GM23338 (cell line): ENCODE data around the gene CBY3. TPM values are rescaled to one million over a fixed set of nuclear protein-coding genes. Genes with fewer than 3 reads are reported as not detected.

Experiments
- ATAC-seq: fragments of 200-7000 bp; cut with Tn5 transposase; 3 replicates; pipeline ENCODE4 v1.9.1; 2020
- DNase-seq: peaks from one replicate; pipeline ENCODE4 v3.0.0-alpha.2; 2015; ENCODE audit warnings: low spot score
- H2AFZ ChIP-seq: fragments of 200-600 bp; sonication (generic); 2 replicates; pipeline ENCODE4 v1.8.0; 2016; ENCODE audit warnings: antibody characterized with exemption, mild to moderate bottlenecking, moderate library complexity
- H3F3A ChIP-seq: fragments of 200-600 bp; sonication (generic); replicated peaks from 2 replicates; pipeline ENCODE4 v1.8.0; 2017; ENCODE audit warnings: antibody characterized with exemption, mixed run types, low read depth
- H3K27ac ChIP-seq: fragments of 200-600 bp; sonication (generic); 2 replicates; pipeline ENCODE4 v1.6.1; 2016; ENCODE audit warnings: low read depth
- H3K27me3 ChIP-seq: fragments of 200-600 bp; sonication (generic); 2 replicates; pipeline ENCODE4 v1.8.0; 2016; ENCODE audit warnings: mild to moderate bottlenecking, mixed run types, moderate library complexity; ENCODE audit not compliant: insufficient read depth
- H3K36me3 ChIP-seq: fragments of 200-600 bp; sonication (generic); 2 replicates; pipeline ENCODE4 v1.8.0; 2016; ENCODE audit warnings: mild to moderate bottlenecking; ENCODE audit not compliant: insufficient read depth
- H3K4me1 ChIP-seq: fragments of 200-600 bp; sonication (generic); 2 replicates; pipeline ENCODE4 v1.8.0; 2016; ENCODE audit warnings: mild to moderate bottlenecking, moderate library complexity; ENCODE audit not compliant: insufficient read depth
- H3K4me2 ChIP-seq: fragments of 200-600 bp; sonication (generic); 2 replicates; pipeline ENCODE4 v1.7.1; 2017; ENCODE audit warnings: mixed run types
- H3K4me3 ChIP-seq: fragments of 200-600 bp; sonication (generic); 2 replicates; pipeline ENCODE4 v1.6.1; 2016; ENCODE audit warnings: mixed run types
- H3K79me2 ChIP-seq: fragments of 200-600 bp; sonication (generic); replicated peaks from 2 replicates; pipeline ENCODE4 v1.8.0; 2017; ENCODE audit warnings: mild to moderate bottlenecking; ENCODE audit not compliant: insufficient read depth
- H3K9me2 ChIP-seq: fragments of 200-600 bp; sonication (generic); 2 replicates; pipeline ENCODE4 v1.8.0; 2017; ENCODE audit not compliant: insufficient read depth
- H4K20me1 ChIP-seq: fragments of 200-600 bp; sonication (generic); replicated peaks from 2 replicates; pipeline ENCODE4 v1.8.0; 2017; ENCODE audit warnings: mild to moderate bottlenecking; ENCODE audit not compliant: insufficient read depth
- H3K27ac Mint-ChIP-seq: 2 replicates; pipeline ENCODE4 v1.8.0; 2020; ENCODE audit warnings: inconsistent platforms, mild to moderate bottlenecking, moderate library complexity, mixed read lengths
- H3K27me3 Mint-ChIP-seq: 3 replicates; pipeline ENCODE4 v1.8.0; 2022; ENCODE audit warnings: low read depth, mild to moderate bottlenecking, moderate library complexity, mixed read lengths, inconsistent platforms; ENCODE audit not compliant: insufficient read depth, poor library complexity
- H3K36me3 Mint-ChIP-seq: 3 replicates; pipeline ENCODE4 v1.8.0; 2021; ENCODE audit warnings: low read depth, mild to moderate bottlenecking, inconsistent platforms, moderate library complexity, mixed read lengths
- H3K4me1 Mint-ChIP-seq: 3 replicates; pipeline ENCODE4 v1.8.0; 2020; ENCODE audit warnings: mild to moderate bottlenecking, inconsistent platforms, mixed read lengths
- H3K4me3 Mint-ChIP-seq: 3 replicates; pipeline ENCODE4 v1.8.0; 2021; ENCODE audit warnings: moderate library complexity, mild to moderate bottlenecking, inconsistent platforms, mixed read lengths
- H3K9me3 Mint-ChIP-seq: 3 replicates; pipeline ENCODE4 v1.8.0; 2020; ENCODE audit warnings: moderate library complexity, mild to moderate bottlenecking, inconsistent platforms, mixed read lengths
- CREB1 ChIP-seq: fragments of 250-450 bp; sonication (Bioruptor Pico); IDR thresholded peaks from 2 replicates; pipeline ENCODE4 v1.5.0; 2020; ENCODE audit warnings: low read depth, mild to moderate bottlenecking, moderate library complexity
- CTCF ChIP-seq, 2 experiments: fragments of 200-600 bp in 1 of 2; sonication (generic) in 1 of 2; conservative IDR thresholded peaks; 2 replicates each; pipeline versions ENCODE4 v1.5.1 to v1.6.1; 2016 to 2017; ENCODE audit warnings: antibody characterized with exemption in 2 of 2, low read depth in 2 of 2, mild to moderate bottlenecking in 2 of 2, moderate library complexity in 1 of 2
- ETS1 ChIP-seq: IDR thresholded peaks from 2 replicates; pipeline ENCODE4 v1.6.1; 2016; ENCODE audit warnings: antibody characterized with exemption
- EZH2 ChIP-seq: fragments of 200-600 bp; sonication (generic); IDR thresholded peaks from one replicate; pipeline ENCODE4 v1.8.0; 2017; ENCODE audit warnings: antibody characterized with exemption, mild to moderate bottlenecking, low read depth; ENCODE audit not compliant: unreplicated experiment
- EZH2phosphoT487 ChIP-seq: fragments of 200-600 bp; sonication (generic); IDR thresholded peaks from one replicate; pipeline ENCODE4 v1.8.1; 2018; ENCODE audit warnings: antibody characterized with exemption; ENCODE audit not compliant: unreplicated experiment
- JUNB ChIP-seq: IDR thresholded peaks from one replicate; pipeline ENCODE4 v1.6.1; 2016; ENCODE audit warnings: antibody characterized with exemption; ENCODE audit not compliant: unreplicated experiment
- NANOG ChIP-seq: IDR thresholded peaks from 2 replicates; pipeline ENCODE4 v1.6.1; 2016; ENCODE audit warnings: antibody characterized with exemption, borderline replicate concordance
- POLR2AphosphoS5 ChIP-seq: IDR thresholded peaks from 2 replicates; pipeline ENCODE4 v1.6.1; 2016; ENCODE audit warnings: antibody characterized with exemption, low read depth
- REST ChIP-seq: IDR thresholded peaks from one replicate; pipeline ENCODE4 v1.6.1; 2018; ENCODE audit warnings: antibody characterized with exemption; ENCODE audit not compliant: unreplicated experiment
- STAT1 ChIP-seq: IDR thresholded peaks from one replicate; pipeline ENCODE4 v1.6.1; 2016; ENCODE audit warnings: antibody characterized with exemption; ENCODE audit not compliant: unreplicated experiment
- ZNF114 ChIP-seq: fragments of 250-450 bp; sonication (Bioruptor Pico); IDR thresholded peaks from 2 replicates; pipeline ENCODE4 v1.5.0; 2020; ENCODE audit warnings: mild to moderate bottlenecking, moderate library complexity
- ZNF331 ChIP-seq: fragments of 250-450 bp; sonication (Bioruptor Pico); IDR thresholded peaks from 2 replicates; pipeline ENCODE4 v1.5.0; 2020; ENCODE audit warnings: low read depth, mild to moderate bottlenecking, moderate library complexity
- polyA plus RNA-seq: library from polyadenylated mRNA; unstranded; fragments of >200 nt; fragmentation: Nextera tagmentation; extraction: Ambion mirVana; gene quantifications from 2 replicates; pipeline ENCODE4 v1.2.1, GENCODE V29; 2016
- total RNA-seq: library from RNA; depleted of rRNA; stranded (reverse); fragments of >200 nt; shearing (Covaris generic); gene quantifications from 2 replicates; pipeline ENCODE4 v1.2.3, GENCODE V29; 2014

Gene CBY3
- total and polyA plus RNA-seq, 2 experiments from 2014 or later, result 0.37 to 0.52 TPM

- ATAC-seq, result no peak
- Histone ChIP-seq H3K4me2 (no peak overlapping the region), H3K36me3 (peaks cover 47% of the 10 kb centered on the region), H3K4me1 (peaks cover 10% of the 10 kb centered on the region; the same call in 1 of the 2 replicates), H3K4me3 (no peak overlapping the region), H3F3A (peaks cover 42% of the 10 kb centered on the region), H2AFZ (no peak overlapping the region), H3K9me2 (no peaks in the 10 kb centered on the region), H4K20me1 (peaks cover 16% of the 10 kb centered on the region), H3K27ac (peak overlapping the region; percentile 15; the same call in 1 of the 2 replicates), H3K79me2 (peaks cover 14% of the 10 kb centered on the region), H3K27me3 (no peaks in the 10 kb centered on the region)
- peaks cover 63% of the 10 kb centered on the region for H3K36me3 Mint-ChIP-seq
- peaks cover 13% of the 10 kb centered on the region for H3K27me3 Mint-ChIP-seq
- no peak for DNase-seq
- H3K9me3 Mint-ChIP-seq, result no peaks in the 10 kb centered on the region
- peaks cover 16% of the 10 kb centered on the region for H3K4me1 Mint-ChIP-seq
- TF ChIP-seq POLR2AphosphoS5 (no peak), EZH2phosphoT487 (no peak)
- H3K4me3 Mint-ChIP-seq, result no peak overlapping the region
- no peak overlapping the region for H3K27ac Mint-ChIP-seq
These were observed 48.9 kb upstream of the CBY3 start for GRCh38 chr5:179729727-179730126.

GRCh38 chr5:179729303-179729702 is 48.5 kb upstream of the CBY3 start:
- Histone ChIP-seq H3K9me2 (no peaks in the 10 kb centered on the region), H3K79me2 (peaks cover 10% of the 10 kb centered on the region), H3K36me3 (peaks cover 51% of the 10 kb centered on the region), H4K20me1 (peaks cover 17% of the 10 kb centered on the region), H3K27me3 (no peaks in the 10 kb centered on the region), H3K27ac (peak overlapping the region; percentile 15; the same call in 1 of the 2 replicates), H2AFZ (no peak overlapping the region), H3K4me2 (no peak overlapping the region), H3F3A (peaks cover 46% of the 10 kb centered on the region), H3K4me1 (peaks cover 5% of the 10 kb centered on the region; the same call in 1 of the 2 replicates), H3K4me3 (no peak overlapping the region)
- H3K4me3 Mint-ChIP-seq, result no peak overlapping the region
- DNase-seq (no peak), ATAC-seq (no peak)
- no peak overlapping the region for H3K27ac Mint-ChIP-seq
- no peaks in the 10 kb centered on the region for H3K9me3 Mint-ChIP-seq
- H3K27me3 Mint-ChIP-seq, result peaks cover 13% of the 10 kb centered on the region
- peaks cover 64% of the 10 kb centered on the region for H3K36me3 Mint-ChIP-seq
- H3K4me1 Mint-ChIP-seq, result peaks cover 12% of the 10 kb centered on the region
- TF ChIP-seq JUNB (no peak), REST (no peak), ETS1 (no peak), CTCF (conservative IDR thresholded peaks at IDR 0.05; ENCODE audit: low read depth in 2 of 2) (no peak), ZNF114 (no peak), CREB1 (no peak), STAT1 (no peak), EZH2 (no peak), POLR2AphosphoS5 (no peak), EZH2phosphoT487 (no peak), ZNF331 (CRISPR knock-in tag) (no peak), NANOG (no peak)
